Type B pancreatic cell (in vitro differentiated cells): ENCODE measurements around the gene AK1. TPM values are rescaled to one million over a fixed set of nuclear protein-coding genes. Genes with fewer than 3 reads are reported as not detected.

Experiments used
- DNase-seq: peaks from one replicate; pipeline ENCODE4 v3.0.0; 2021; ENCODE audit warnings: mixed read lengths; ENCODE audit not compliant: unreplicated experiment; ENCODE audit errors: extremely low spot score
- H3K27ac Mint-ChIP-seq: 2 replicates; pipeline ENCODE4 v1.8.0; 2021; ENCODE audit warnings: mild to moderate bottlenecking, mixed read lengths
- H3K27me3 Mint-ChIP-seq: 2 replicates; pipeline ENCODE4 v1.8.0; 2021; ENCODE audit warnings: mixed read lengths
- H3K36me3 Mint-ChIP-seq: 2 replicates; pipeline ENCODE4 v1.8.0; 2021; ENCODE audit warnings: mixed read lengths
- H3K4me1 Mint-ChIP-seq: one replicate; pipeline ENCODE4 v1.8.0; 2021; ENCODE audit warnings: mixed read lengths; ENCODE audit not compliant: unreplicated experiment
- H3K4me3 Mint-ChIP-seq: 2 replicates; pipeline ENCODE4 v1.8.0; 2021; ENCODE audit warnings: mild to moderate bottlenecking, mixed read lengths
- H3K9me3 Mint-ChIP-seq: 2 replicates; pipeline ENCODE4 v1.8.0; 2021; ENCODE audit warnings: mixed read lengths
- CTCF ChIP-seq: fragments of 200-600 bp; sonication (generic); conservative IDR thresholded peaks from 2 replicates; pipeline ENCODE4 v1.5.0; 2021; ENCODE audit warnings: antibody characterized with exemption, mild to moderate bottlenecking
- total RNA-seq: library from RNA; stranded (reverse); gene quantifications from 2 replicates; pipeline ENCODE4 v1.2.1, GENCODE V29; 2021; ENCODE audit warnings: low replicate concordance

Gene AK1
- total RNA-seq, 1 donor from 2014 or later = 59.8 TPM

- H3K27ac Mint-ChIP-seq = no peak overlapping the region
- TF ChIP-seq CTCF = no peak
- H3K4me1 Mint-ChIP-seq = peaks cover 30% of the 10 kb centered on the region
- no peaks in the 10 kb centered on the region for H3K27me3 Mint-ChIP-seq
- H3K36me3 Mint-ChIP-seq = peaks cover 5% of the 10 kb centered on the region
- DNase-seq = no peak
- H3K9me3 Mint-ChIP-seq = no peaks in the 10 kb centered on the region
- H3K4me3 Mint-ChIP-seq = no peak overlapping the region
Measured at GRCh38 chr9:127907867-127908659, 30.6 kb upstream of the AK1 start.

- Mint-ChIP-seq H3K9me3 (no peaks in the 10 kb centered on the region), H3K4me1 (peaks cover 29% of the 10 kb centered on the region), H3K27ac (no peak overlapping the region), H3K4me3 (no peak overlapping the region), H3K27me3 (no peaks in the 10 kb centered on the region), H3K36me3 (peaks cover 2% of the 10 kb centered on the region)
- no peak for TF ChIP-seq CTCF
- no peak for DNase-seq
Measured at GRCh38 chr9:127905788-127906191, 28.3 kb upstream of the AK1 start.

- no peaks in the 10 kb centered on the region for H3K27me3 Mint-ChIP-seq
- no peaks in the 10 kb centered on the region for H3K9me3 Mint-ChIP-seq
- H3K27ac Mint-ChIP-seq = peak overlapping the region; percentile 62
- H3K4me3 Mint-ChIP-seq = no peak overlapping the region
- DNase-seq = no peak
- H3K36me3 Mint-ChIP-seq = no peaks in the 10 kb centered on the region
- TF ChIP-seq CTCF = no peak
- peaks cover 26% of the 10 kb centered on the region for H3K4me1 Mint-ChIP-seq
Measured at GRCh38 chr9:127905004-127905728, 27.7 kb upstream of the AK1 start.

GRCh38 chr9:127904561-127905003, 27.1 kb upstream of the AK1 start:
- peaks cover 26% of the 10 kb centered on the region for H3K4me1 Mint-ChIP-seq
- H3K36me3 Mint-ChIP-seq = no peaks in the 10 kb centered on the region
- no peaks in the 10 kb centered on the region for H3K9me3 Mint-ChIP-seq
- H3K27ac Mint-ChIP-seq = peak overlapping the region; percentile 72
- no peak for TF ChIP-seq CTCF
- peak overlapping the region; percentile 25 for H3K4me3 Mint-ChIP-seq
- DNase-seq = no peak
- no peaks in the 10 kb centered on the region for H3K27me3 Mint-ChIP-seq

GRCh38 chr9:127903557-127904475, 26.3 kb upstream of the AK1 start:
- no peaks in the 10 kb centered on the region for H3K36me3 Mint-ChIP-seq
- H3K4me3 Mint-ChIP-seq = peak overlapping the region; percentile 25
- peaks cover 26% of the 10 kb centered on the region for H3K4me1 Mint-ChIP-seq
- no peak for TF ChIP-seq CTCF
- H3K27me3 Mint-ChIP-seq = no peaks in the 10 kb centered on the region
- DNase-seq = no peak
- no peaks in the 10 kb centered on the region for H3K9me3 Mint-ChIP-seq
- peak overlapping the region; percentile 72 for H3K27ac Mint-ChIP-seq
